Central memory CD8-positive, alpha-beta T cell (primary cell): Measurements from ENCODE around the gene HNRNPLL.

Source experiments
- ATAC-seq: fragments of 150-1000 bp; cut with Tn5 transposase; replicated peaks from 2 replicates; pipeline ENCODE4 v1.10.0; 2022; ENCODE audit warnings: mild to moderate bottlenecking, moderate FRiP score, moderate number of reproducible peaks; ENCODE audit not compliant: poor library complexity, severe bottlenecking; ENCODE audit errors: extremely low read depth
- DNase-seq, 2 donors: peaks; one replicate each; pipeline ENCODE4 v3.0.0; 2021; ENCODE audit warnings: low spot score in 2 of 2
- H3K27ac Mint-ChIP-seq: one replicate; pipeline ENCODE4 v1.8.0; 2022; ENCODE audit warnings: low read depth, mild to moderate bottlenecking, moderate library complexity, mixed read lengths
- H3K27me3 Mint-ChIP-seq: one replicate; pipeline ENCODE4 v1.8.0; 2022; ENCODE audit warnings: mixed read lengths
- H3K36me3 Mint-ChIP-seq: one replicate; pipeline ENCODE4 v1.8.0; 2022; ENCODE audit warnings: mild to moderate bottlenecking, moderate library complexity, mixed read lengths; ENCODE audit not compliant: insufficient read depth
- H3K4me1 Mint-ChIP-seq: one replicate; pipeline ENCODE4 v1.8.0; 2022; ENCODE audit warnings: mixed read lengths
- H3K4me3 Mint-ChIP-seq: one replicate; pipeline ENCODE4 v1.8.0; 2022; ENCODE audit warnings: mild to moderate bottlenecking, moderate library complexity, mixed read lengths
- H3K9me3 Mint-ChIP-seq: one replicate; pipeline ENCODE4 v1.8.0; 2022; ENCODE audit warnings: mixed read lengths

Gene HNRNPLL

GRCh38 chr2:38526195-38526594 lies 76.5 kb downstream of the HNRNPLL start:
- Mint-ChIP-seq H3K27me3 (peaks cover 39% of the 10 kb centered on the region), H3K27ac (no peak overlapping the region), H3K9me3 (no peaks in the 10 kb centered on the region), H3K4me3 (no peak overlapping the region), H3K4me1 (peaks cover 10% of the 10 kb centered on the region), H3K36me3 (no peaks in the 10 kb centered on the region)
- ATAC-seq = no peak
- no peak for DNase-seq

GRCh38 chr2:38524580-38524979 lies 78.1 kb downstream of the HNRNPLL start:
- DNase-seq (no peak), ATAC-seq (no peak)
- H3K27ac Mint-ChIP-seq = no peak overlapping the region
- no peaks in the 10 kb centered on the region for H3K9me3 Mint-ChIP-seq
- no peak overlapping the region for H3K4me3 Mint-ChIP-seq
- peaks cover 26% of the 10 kb centered on the region for H3K27me3 Mint-ChIP-seq
- no peaks in the 10 kb centered on the region for H3K36me3 Mint-ChIP-seq
- peaks cover 10% of the 10 kb centered on the region for H3K4me1 Mint-ChIP-seq

GRCh38 chr2:38523728-38524437 lies 78.8 kb downstream of the HNRNPLL start:
- Mint-ChIP-seq H3K9me3 (no peaks in the 10 kb centered on the region), H3K27me3 (peaks cover 19% of the 10 kb centered on the region), H3K4me3 (no peak overlapping the region), H3K27ac (no peak overlapping the region), H3K36me3 (no peaks in the 10 kb centered on the region), H3K4me1 (peaks cover 10% of the 10 kb centered on the region)
- no peak for ATAC-seq
- DNase-seq = no peak

GRCh38 chr2:38522754-38523349 lies 79.9 kb downstream of the HNRNPLL start:
- H3K4me3 Mint-ChIP-seq = no peak overlapping the region
- DNase-seq = no peak
- peaks cover 11% of the 10 kb centered on the region for H3K27me3 Mint-ChIP-seq
- no peak overlapping the region for H3K27ac Mint-ChIP-seq
- no peaks in the 10 kb centered on the region for H3K9me3 Mint-ChIP-seq
- peaks cover under 1% of the 10 kb centered on the region for H3K4me1 Mint-ChIP-seq
- no peak for ATAC-seq
- no peaks in the 10 kb centered on the region for H3K36me3 Mint-ChIP-seq

GRCh38 chr2:38521835-38522234 lies 80.9 kb downstream of the HNRNPLL start:
- ATAC-seq = no peak
- no peak overlapping the region for H3K27ac Mint-ChIP-seq

GRCh38 chr2:38517284-38517683 lies 85.4 kb downstream of the HNRNPLL start:
- Mint-ChIP-seq H3K27me3 (peaks cover 16% of the 10 kb centered on the region), H3K27ac (no peak overlapping the region), H3K4me3 (no peak overlapping the region), H3K4me1 (no peaks in the 10 kb centered on the region), H3K36me3 (no peaks in the 10 kb centered on the region), H3K9me3 (no peaks in the 10 kb centered on the region)
- DNase-seq (no peak), ATAC-seq (no peak)

More at GRCh38 chr2:38521835-38522234, 80.9 kb downstream of the HNRNPLL start:
- Mint-ChIP-seq H3K4me1 (no peaks in the 10 kb centered on the region), H3K36me3 (no peaks in the 10 kb centered on the region), H3K4me3 (no peak overlapping the region), H3K9me3 (no peaks in the 10 kb centered on the region), H3K27me3 (peaks cover 11% of the 10 kb centered on the region)
- DNase-seq = no peak

GRCh38 chr2:38516526-38516925 lies 86.2 kb downstream of the HNRNPLL start:
- Mint-ChIP-seq H3K4me1 (no peaks in the 10 kb centered on the region), H3K4me3 (no peak overlapping the region)

GRCh38 chr2:38516122-38516521 lies 86.6 kb downstream of the HNRNPLL start:
- H3K27me3 Mint-ChIP-seq = peaks cover 16% of the 10 kb centered on the region
- DNase-seq = no peak
- no peaks in the 10 kb centered on the region for H3K9me3 Mint-ChIP-seq
- no peaks in the 10 kb centered on the region for H3K36me3 Mint-ChIP-seq
- H3K4me3 Mint-ChIP-seq = no peak overlapping the region
- H3K27ac Mint-ChIP-seq = no peak overlapping the region
- H3K4me1 Mint-ChIP-seq = no peaks in the 10 kb centered on the region
- no peak for ATAC-seq

More at GRCh38 chr2:38516526-38516925, 86.2 kb downstream of the HNRNPLL start:
- Mint-ChIP-seq H3K36me3 (no peaks in the 10 kb centered on the region), H3K27ac (no peak overlapping the region), H3K9me3 (no peaks in the 10 kb centered on the region), H3K27me3 (peaks cover 16% of the 10 kb centered on the region)
- ATAC-seq (no peak), DNase-seq (no peak)

- DNase-seq = no peak
- H3K4me1 Mint-ChIP-seq = no peaks in the 10 kb centered on the region
- H3K27ac Mint-ChIP-seq = no peak overlapping the region
- no peaks in the 10 kb centered on the region for H3K36me3 Mint-ChIP-seq
- no peak overlapping the region for H3K4me3 Mint-ChIP-seq
- no peaks in the 10 kb centered on the region for H3K9me3 Mint-ChIP-seq
- peaks cover 16% of the 10 kb centered on the region for H3K27me3 Mint-ChIP-seq
- no peak for ATAC-seq
Measured at GRCh38 chr2:38515155-38516074, 87.3 kb downstream of the HNRNPLL start.

GRCh38 chr2:38514603-38515154 lies 88.0 kb downstream of the HNRNPLL start:
- DNase-seq (no peak), ATAC-seq (no peak)
- no peak overlapping the region for H3K4me3 Mint-ChIP-seq
- H3K9me3 Mint-ChIP-seq = no peaks in the 10 kb centered on the region
- no peaks in the 10 kb centered on the region for H3K36me3 Mint-ChIP-seq
- no peaks in the 10 kb centered on the region for H3K4me1 Mint-ChIP-seq
- no peak overlapping the region for H3K27ac Mint-ChIP-seq
- peaks cover 16% of the 10 kb centered on the region for H3K27me3 Mint-ChIP-seq

- no peak for DNase-seq
- ATAC-seq = no peak
- H3K9me3 Mint-ChIP-seq = no peaks in the 10 kb centered on the region
- no peak overlapping the region for H3K27ac Mint-ChIP-seq
- no peak overlapping the region for H3K4me3 Mint-ChIP-seq
- peaks cover 16% of the 10 kb centered on the region for H3K27me3 Mint-ChIP-seq
- H3K4me1 Mint-ChIP-seq = peaks cover 5% of the 10 kb centered on the region
- no peaks in the 10 kb centered on the region for H3K36me3 Mint-ChIP-seq
Measured at GRCh38 chr2:38512211-38512610, 90.5 kb downstream of the HNRNPLL start.
